CD8-positive, alpha-beta memory T cell (primary cell): ENCODE data around the gene PTGES3L. TPM values are rescaled to one million over a fixed set of nuclear protein-coding genes. Genes with fewer than 3 reads are reported as not detected.

Experiments used
- CTCF ChIA-PET: fragments of 350-600 bp; sonication (Branson Sonifier 250); formaldehyde crosslinking; loops from one replicate; lab custom pipeline; 2021; ENCODE audit warnings: antibody characterized with exemption; lab: Charles Lee
- POLR2A ChIA-PET: fragments of 350-600 bp; sonication (Branson Sonifier 250); formaldehyde crosslinking; loops from one replicate; lab custom pipeline; 2021; ENCODE audit warnings: antibody characterized with exemption; lab: Charles Lee
- DNase-seq, 5 donors: peaks; one replicate each; pipeline versions ENCODE4 v3.0.0 to v3.0.0-alpha.2; 2020 to 2022; ENCODE audit warnings: mixed read lengths in 1 of 5
- H3K27ac ChIP-seq: one replicate; pipeline ENCODE4 v1.7.0; 2013; ENCODE audit warnings: low read depth, mild to moderate bottlenecking, low read length, moderate library complexity
- H3K27me3 ChIP-seq: 2 replicates; pipeline ENCODE4 v1.7.0; 2013; ENCODE audit warnings: low read length, mild to moderate bottlenecking; ENCODE audit not compliant: insufficient read depth, poor library complexity, severe bottlenecking
- H3K36me3 ChIP-seq: 2 replicates; pipeline ENCODE4 v1.7.0; 2013; ENCODE audit warnings: mild to moderate bottlenecking, low read length, moderate library complexity; ENCODE audit not compliant: insufficient read depth
- H3K4me1 ChIP-seq: 2 replicates; pipeline ENCODE4 v1.7.0; 2013; ENCODE audit warnings: mild to moderate bottlenecking, low read length, moderate library complexity; ENCODE audit not compliant: insufficient read depth
- H3K4me3 ChIP-seq: 2 replicates; pipeline ENCODE4 v1.7.0; 2013; ENCODE audit warnings: mild to moderate bottlenecking, low read length
- H3K9me3 ChIP-seq: 2 replicates; pipeline ENCODE4 v1.7.0; 2013; ENCODE audit warnings: mild to moderate bottlenecking, low read length
- H3K27ac Mint-ChIP-seq, 8 donors: one replicate each; pipeline ENCODE4 v1.8.0; 2020 to 2021; ENCODE audit warnings: mixed read lengths in 8 of 8, mild to moderate bottlenecking in 6 of 8, inconsistent platforms in 3 of 8, moderate library complexity in 3 of 8
- H3K27me3 Mint-ChIP-seq, 2 donors: one replicate each; pipeline ENCODE4 v1.8.0; 2020 to 2021; ENCODE audit warnings: mixed read lengths in 2 of 2, mild to moderate bottlenecking in 1 of 2, moderate library complexity in 1 of 2
- H3K36me3 Mint-ChIP-seq, 3 donors: one replicate each; pipeline ENCODE4 v1.8.0; 2020 to 2021; ENCODE audit warnings: mixed read lengths in 3 of 3, inconsistent platforms in 1 of 3, mild to moderate bottlenecking in 1 of 3
- H3K4me1 Mint-ChIP-seq, 3 donors: one replicate each; pipeline ENCODE4 v1.8.0; 2020 to 2021; ENCODE audit warnings: mixed read lengths in 3 of 3, inconsistent platforms in 1 of 3, mild to moderate bottlenecking in 1 of 3
- H3K4me3 Mint-ChIP-seq, 7 donors: one replicate each; pipeline ENCODE4 v1.8.0; 2020 to 2021; ENCODE audit warnings: mixed read lengths in 7 of 7, mild to moderate bottlenecking in 6 of 7, moderate library complexity in 4 of 7, inconsistent platforms in 2 of 7
- H3K9me3 Mint-ChIP-seq, 5 donors: one replicate each; pipeline ENCODE4 v1.8.0; 2020 to 2022; ENCODE audit warnings: mixed read lengths in 5 of 5, mild to moderate bottlenecking in 3 of 5, moderate library complexity in 2 of 5, inconsistent platforms in 1 of 5
- polyA plus RNA-seq: library from polyadenylated mRNA; unstranded; fragments of 300-500 nt; fragmentation: Illumina TruSeq; gene quantifications from one replicate; pipeline ENCODE4 v1.2.3, GENCODE V29; 2021
- total RNA-seq, 2 experiments: library from RNA; stranded (reverse); gene quantifications; one replicate each; pipeline ENCODE4 v1.2.3, GENCODE V29; 2021

The PTGES3L gene
- total and polyA plus RNA-seq, 3 experiments from 2014 or later: 0.37 to 0.55 TPM; not detected in 1

- ChIA-PET CTCF (no interaction called here), POLR2A (no interaction called here)
- Histone ChIP-seq H3K4me1 (no peaks in the 10 kb centered on the region), H3K36me3 (no peaks in the 10 kb centered on the region), H3K4me3 (no peak overlapping the region), H3K27me3 (no peaks in the 10 kb centered on the region), H3K9me3 (no peaks in the 10 kb centered on the region), H3K27ac (no peak overlapping the region)
- no peaks in the 10 kb centered on the region for H3K4me1 Mint-ChIP-seq
- no peak for DNase-seq
- H3K27me3 Mint-ChIP-seq: peaks cover 0 to 2% of the 10 kb centered on the region in 2 donors
- peak overlapping the region in 1 of 8 donors; percentile 14 for H3K27ac Mint-ChIP-seq
- no peaks in the 10 kb centered on the region for H3K36me3 Mint-ChIP-seq
- H3K4me3 Mint-ChIP-seq: no peak overlapping the region
- H3K9me3 Mint-ChIP-seq: no peaks in the 10 kb centered on the region
These were observed 8.3 kb downstream of the PTGES3L start for GRCh38 chr17:42971589-42971988.

GRCh38 chr17:42969001-42969581, 10.8 kb downstream of the PTGES3L start:
- CTCF ChIA-PET: interaction anchor here (1.1 kb wide), 1 partner anchor 10 kb away, joined by 3 read pairs; the partner anchor contains the start of gene PTGES3L

GRCh38 chr17:42967925-42968324, 12.0 kb downstream of the PTGES3L start:
- H3K4me1 ChIP-seq: peaks cover 8% of the 10 kb centered on the region
- no peaks in the 10 kb centered on the region for H3K9me3 ChIP-seq
- Mint-ChIP-seq H3K36me3 (peaks cover 0 to 11% (median 6%) of the 10 kb centered on the region in 3 donors), H3K4me1 (peaks cover 12 to 16% (median 14%) of the 10 kb centered on the region in 3 donors), H3K27me3 (peaks cover 0 to 2% of the 10 kb centered on the region in 2 donors), H3K27ac (peak overlapping the region in 1 of 8 donors; percentile 52), H3K4me3 (no peak overlapping the region), H3K9me3 (peaks cover 0 to 3% (median 0%) of the 10 kb centered on the region in 5 donors)
- H3K4me3 ChIP-seq: no peak overlapping the region
- DNase-seq: no peak
- no peaks in the 10 kb centered on the region for H3K27me3 ChIP-seq
- ChIA-PET POLR2A (no interaction called here), CTCF (no interaction called here)
- H3K36me3 ChIP-seq: no peaks in the 10 kb centered on the region
- H3K27ac ChIP-seq: no peak overlapping the region

More at GRCh38 chr17:42969001-42969581, 10.8 kb downstream of the PTGES3L start:
- H3K27ac ChIP-seq: no peak overlapping the region
- POLR2A ChIA-PET: interaction anchor here (0.5 kb wide), 1 partner anchor 52 kb away, joined by 5 read pairs; no protein-coding TSS in a partner anchor
- H3K9me3 Mint-ChIP-seq: peaks cover 0 to 3% (median 0%) of the 10 kb centered on the region in 5 donors
- H3K4me1 Mint-ChIP-seq: peaks cover 5 to 6% (median 6%) of the 10 kb centered on the region in 3 donors
- H3K9me3 ChIP-seq: no peaks in the 10 kb centered on the region
- H3K36me3 Mint-ChIP-seq: peaks cover 0 to 6% (median 4%) of the 10 kb centered on the region in 3 donors
- no peaks in the 10 kb centered on the region for H3K4me1 ChIP-seq
- no peaks in the 10 kb centered on the region for H3K36me3 ChIP-seq
- no peak overlapping the region for H3K4me3 ChIP-seq
- no peak overlapping the region for H3K4me3 Mint-ChIP-seq
- DNase-seq: no peak
- H3K27ac Mint-ChIP-seq: no peak overlapping the region
- H3K27me3 ChIP-seq: no peaks in the 10 kb centered on the region
- peaks cover 0 to 2% of the 10 kb centered on the region in 2 donors for H3K27me3 Mint-ChIP-seq

- Mint-ChIP-seq H3K9me3 (peaks cover 0 to 3% (median 0%) of the 10 kb centered on the region in 5 donors), H3K27ac (peak within 1 kb of the TSS; percentile 84 to 99 (median 96)), H3K4me1 (peaks cover 12 to 23% (median 23%) of the 10 kb centered on the region in 3 donors), H3K4me3 (peak within 1 kb of the TSS; percentile 86 to 100 (median 95)), H3K27me3 (no peaks in the 10 kb centered on the region), H3K36me3 (peaks cover 0 to 40% (median 13%) of the 10 kb centered on the region in 3 donors)
- ChIA-PET CTCF (interaction anchor here (1.2 to 2.1 kb wide), 2 partner anchors 34 kb away, joined by 6 to 9 read pairs; partner anchors contain the start of gene RPL27), POLR2A (interaction anchor here (0.8 kb wide), 2 partner anchors 34 to 50 kb away, joined by 4 to 5 read pairs; partner anchors contain the start of gene RPL27)
- H3K4me1 ChIP-seq: peaks cover 8% of the 10 kb centered on the region
- H3K27ac ChIP-seq: peak within 1 kb of the TSS; percentile 79
- peak; percentile 86 to 94 (median 87) for DNase-seq
- H3K9me3 ChIP-seq: no peaks in the 10 kb centered on the region
- H3K36me3 ChIP-seq: peaks cover 17% of the 10 kb centered on the region
- no peaks in the 10 kb centered on the region for H3K27me3 ChIP-seq
- peak within 1 kb of the TSS; percentile 91 for H3K4me3 ChIP-seq
These were observed 15.5 kb downstream of the PTGES3L start, which contains the start of gene AARSD1 for GRCh38 chr17:42964161-42964932. TSS of gene AARSD1 (minus strand) at chr17:42964454. CDS start at chr17:42964440, 14 bp downstream.

- no peak overlapping the region for H3K4me3 ChIP-seq
- Mint-ChIP-seq H3K27me3 (no peaks in the 10 kb centered on the region), H3K36me3 (peaks cover 4 to 79% (median 20%) of the 10 kb centered on the region in 3 donors), H3K27ac (peak overlapping the region in 2 of 8 donors; percentile 26 to 43), H3K9me3 (no peaks in the 10 kb centered on the region), H3K4me1 (no peaks in the 10 kb centered on the region), H3K4me3 (no peak overlapping the region)
- POLR2A ChIA-PET: no interaction called here
- H3K4me1 ChIP-seq: no peaks in the 10 kb centered on the region
- DNase-seq: no peak
- H3K27ac ChIP-seq: no peak overlapping the region
- H3K27me3 ChIP-seq: no peaks in the 10 kb centered on the region
- H3K9me3 ChIP-seq: no peaks in the 10 kb centered on the region
- CTCF ChIA-PET: interaction anchor here (0.6 kb wide), 1 partner anchor 390 kb away, joined by 3 read pairs; no protein-coding TSS in a partner anchor
- H3K36me3 ChIP-seq: peaks cover 33% of the 10 kb centered on the region
These were observed 26.2 kb downstream of the PTGES3L start for GRCh38 chr17:42953669-42954068.

- Mint-ChIP-seq H3K27me3 (no peaks in the 10 kb centered on the region), H3K36me3 (peaks cover 0 to 62% (median 11%) of the 10 kb centered on the region in 3 donors), H3K4me1 (no peaks in the 10 kb centered on the region), H3K27ac (no peak overlapping the region), H3K9me3 (no peaks in the 10 kb centered on the region), H3K4me3 (no peak overlapping the region)
- no peaks in the 10 kb centered on the region for H3K9me3 ChIP-seq
- ChIA-PET CTCF (no interaction called here), POLR2A (no interaction called here)
- no peaks in the 10 kb centered on the region for H3K4me1 ChIP-seq
- H3K36me3 ChIP-seq: peaks cover 13% of the 10 kb centered on the region
- no peak for DNase-seq
- no peak overlapping the region for H3K27ac ChIP-seq
- no peak overlapping the region for H3K4me3 ChIP-seq
- H3K27me3 ChIP-seq: no peaks in the 10 kb centered on the region
These were observed 29.7 kb downstream of the PTGES3L start for GRCh38 chr17:42950044-42950783.

GRCh38 chr17:42946812-42947211, 33.1 kb downstream of the PTGES3L start:
- Histone ChIP-seq H3K27me3 (no peaks in the 10 kb centered on the region), H3K4me1 (no peaks in the 10 kb centered on the region), H3K4me3 (no peak overlapping the region), H3K36me3 (no peaks in the 10 kb centered on the region), H3K9me3 (no peaks in the 10 kb centered on the region), H3K27ac (no peak overlapping the region)
- Mint-ChIP-seq H3K27me3 (peaks cover 0 to under 1% of the 10 kb centered on the region in 2 donors), H3K9me3 (no peaks in the 10 kb centered on the region), H3K4me3 (no peak overlapping the region), H3K27ac (peak overlapping the region in 1 of 8 donors; percentile 55), H3K4me1 (no peaks in the 10 kb centered on the region), H3K36me3 (peaks cover 0 to 35% (median 10%) of the 10 kb centered on the region in 3 donors)
- ChIA-PET POLR2A (no interaction called here), CTCF (no interaction called here)
- DNase-seq: no peak
